Progenitor cell of endocrine pancreas (in vitro differentiated cells): Measurements from ENCODE around the gene NKAIN1. TPM values are rescaled to one million over a fixed set of nuclear protein-coding genes. Genes with fewer than 3 reads are reported as not detected.

Experiments used
- DNase-seq: peaks from one replicate; pipeline ENCODE4 v3.0.0; 2021; ENCODE audit warnings: low spot score; ENCODE audit not compliant: unreplicated experiment
- H3K27ac Mint-ChIP-seq: 2 replicates; pipeline ENCODE4 v1.8.0; 2021; ENCODE audit warnings: mild to moderate bottlenecking, moderate library complexity, mixed read lengths
- H3K27me3 Mint-ChIP-seq: 2 replicates; pipeline ENCODE4 v1.8.0; 2021; ENCODE audit warnings: mixed read lengths
- H3K36me3 Mint-ChIP-seq: 2 replicates; pipeline ENCODE4 v1.8.0; 2022; ENCODE audit warnings: mixed read lengths; ENCODE audit not compliant: insufficient read depth
- H3K4me1 Mint-ChIP-seq: 2 replicates; pipeline ENCODE4 v1.8.0; 2021; ENCODE audit warnings: low read depth, mixed read lengths
- H3K4me3 Mint-ChIP-seq: 2 replicates; pipeline ENCODE4 v1.8.0; 2021; ENCODE audit warnings: low read depth, mild to moderate bottlenecking, moderate library complexity, mixed read lengths
- H3K9me3 Mint-ChIP-seq: 2 replicates; pipeline ENCODE4 v1.8.0; 2021; ENCODE audit warnings: low read depth, mixed read lengths
- CTCF ChIP-seq: fragments of 200-600 bp; sonication (generic); IDR thresholded peaks from one replicate; pipeline ENCODE4 v1.5.0; 2021; ENCODE audit warnings: antibody characterized with exemption, mild to moderate bottlenecking; ENCODE audit not compliant: unreplicated experiment
- total RNA-seq: library from RNA; stranded (reverse); gene quantifications from 2 replicates; pipeline ENCODE4 v1.2.1, GENCODE V29; 2021

The NKAIN1 gene
- total RNA-seq, 1 donor from 2014 or later: 16.1 TPM

- Mint-ChIP-seq H3K36me3 (no peaks in the 10 kb centered on the region), H3K4me1 (peaks cover 2% of the 10 kb centered on the region), H3K4me3 (no peak overlapping the region), H3K9me3 (no peaks in the 10 kb centered on the region), H3K27ac (no peak overlapping the region), H3K27me3 (peaks cover 4% of the 10 kb centered on the region)
- no peak for DNase-seq
- TF ChIP-seq CTCF: no peak
These were observed 75.8 kb downstream of the NKAIN1 start for GRCh38 chr1:31163866-31164265.

GRCh38 chr1:31161571-31161970 lies 78.1 kb downstream of the NKAIN1 start:
- Mint-ChIP-seq H3K4me3 (no peak overlapping the region), H3K27ac (peak overlapping the region; percentile 74), H3K4me1 (peaks cover 2% of the 10 kb centered on the region), H3K9me3 (no peaks in the 10 kb centered on the region), H3K36me3 (no peaks in the 10 kb centered on the region), H3K27me3 (peaks cover 4% of the 10 kb centered on the region)
- no peak for DNase-seq
- no peak for TF ChIP-seq CTCF

GRCh38 chr1:31159869-31160611 lies 79.6 kb downstream of the NKAIN1 start:
- no peak for TF ChIP-seq CTCF
- Mint-ChIP-seq H3K27ac (peak overlapping the region; percentile 43), H3K4me1 (peaks cover 6% of the 10 kb centered on the region), H3K4me3 (no peak overlapping the region), H3K27me3 (peaks cover 4% of the 10 kb centered on the region), H3K9me3 (no peaks in the 10 kb centered on the region), H3K36me3 (no peaks in the 10 kb centered on the region)
- DNase-seq: no peak

GRCh38 chr1:31159323-31159722 lies 80.4 kb downstream of the NKAIN1 start:
- Mint-ChIP-seq H3K4me3 (no peak overlapping the region), H3K27me3 (peaks cover 4% of the 10 kb centered on the region), H3K27ac (no peak overlapping the region)

GRCh38 chr1:31155216-31155806 lies 84.4 kb downstream of the NKAIN1 start:
- Mint-ChIP-seq H3K4me3 (peak overlapping the region; percentile 84), H3K36me3 (no peaks in the 10 kb centered on the region), H3K27me3 (no peaks in the 10 kb centered on the region), H3K27ac (peak overlapping the region; percentile 85), H3K9me3 (peaks cover 4% of the 10 kb centered on the region), H3K4me1 (peaks cover 6% of the 10 kb centered on the region)
- peak; percentile 57 for DNase-seq
- TF ChIP-seq CTCF: peak; percentile 46

More at GRCh38 chr1:31159323-31159722, 80.4 kb downstream of the NKAIN1 start:
- Mint-ChIP-seq H3K9me3 (no peaks in the 10 kb centered on the region), H3K4me1 (peaks cover 7% of the 10 kb centered on the region), H3K36me3 (no peaks in the 10 kb centered on the region)
- no peak for DNase-seq
- TF ChIP-seq CTCF: no peak
